ENCODE results near the gene HBG1. TPM values are rescaled to one million over a fixed set of nuclear protein-coding genes. Genes with fewer than 3 reads are reported as not detected.

Gene HBG1
- total and polyA plus RNA-seq, 2 donors from 2014 or later, result not detected

- Histone ChIP-seq H3K27ac (ENCODE audit: low read depth in 2 of 2, low read length in 2 of 2) (no peak overlapping the region), H3K9ac (ENCODE audit: low read length in 3 of 3) (no peak overlapping the region), H3K4me3 (ENCODE audit: low read length in 3 of 3) (no peak overlapping the region), H3K36me3 (ENCODE audit: control insufficient read depth in 2 of 3, insufficient read depth in 3 of 3, low read length in 3 of 3) (no peaks in the 10 kb centered on the region), H3K27me3 (ENCODE audit: control insufficient read depth, insufficient read depth, low read length) (no peaks in the 10 kb centered on the region), H3K4me1 (ENCODE audit: control insufficient read depth in 2 of 3, insufficient read depth in 2 of 3, low read depth in 1 of 3, low read length in 3 of 3) (peaks cover 0 to 4% (median 0%) of the 10 kb centered on the region in 3 donors), H3K9me3 (ENCODE audit: control insufficient read depth in 2 of 3, insufficient read depth in 1 of 3, low read length in 3 of 3) (no peaks in the 10 kb centered on the region)
- no peak for TF ChIP-seq CTCF (IDR thresholded peaks at IDR 0.05; ENCODE audit: borderline replicate concordance, extremely low read depth, insufficient read depth)
- intact Hi-C loops (cut with DNase I), result no loop called here
- no peak for DNase-seq
- FAIRE-seq, result no peak
Observed at GRCh38 chr11:5239046-5239445, 10.6 kb downstream of the HBG1 start.

GRCh38 chr11:5238486-5238885 lies 11.2 kb downstream of the HBG1 start:
- FAIRE-seq (no peak), DNase-seq (no peak)
- no peak overlapping the region for H3K27ac ChIP-seq (ENCODE audit: low read depth in 2 of 2, low read length in 2 of 2)
- H3K36me3 ChIP-seq (ENCODE audit: control insufficient read depth in 2 of 3, insufficient read depth in 3 of 3, low read length in 3 of 3), result no peaks in the 10 kb centered on the region
- H3K27me3 ChIP-seq (ENCODE audit: control insufficient read depth, insufficient read depth, low read length), result no peaks in the 10 kb centered on the region
- H3K4me1 ChIP-seq (ENCODE audit: control insufficient read depth in 2 of 3, insufficient read depth in 2 of 3, low read depth in 1 of 3, low read length in 3 of 3), result peaks cover 0 to 6% (median 0%) of the 10 kb centered on the region in 3 donors
- intact Hi-C loops (cut with DNase I), result no loop called here
- no peak overlapping the region for H3K9ac ChIP-seq (ENCODE audit: low read length in 3 of 3)
- H3K9me3 ChIP-seq (ENCODE audit: control insufficient read depth in 2 of 3, insufficient read depth in 1 of 3, low read length in 3 of 3), result no peaks in the 10 kb centered on the region
- no peak for TF ChIP-seq CTCF (IDR thresholded peaks at IDR 0.05; ENCODE audit: borderline replicate concordance, extremely low read depth, insufficient read depth)
- no peak overlapping the region for H3K4me3 ChIP-seq (ENCODE audit: low read length in 3 of 3)

GRCh38 chr11:5237420-5237819 lies 12.2 kb downstream of the HBG1 start:
- no peak for FAIRE-seq
- H3K27ac ChIP-seq (ENCODE audit: low read depth in 2 of 2, low read length in 2 of 2), result no peak overlapping the region
- H3K4me1 ChIP-seq (ENCODE audit: control insufficient read depth in 2 of 3, insufficient read depth in 2 of 3, low read depth in 1 of 3, low read length in 3 of 3), result peaks cover 0 to 6% (median 0%) of the 10 kb centered on the region in 3 donors
- H3K36me3 ChIP-seq (ENCODE audit: control insufficient read depth in 2 of 3, insufficient read depth in 3 of 3, low read length in 3 of 3), result no peaks in the 10 kb centered on the region
- H3K9me3 ChIP-seq (ENCODE audit: control insufficient read depth in 2 of 3, insufficient read depth in 1 of 3, low read length in 3 of 3), result no peaks in the 10 kb centered on the region
- intact Hi-C loops (cut with DNase I), result no loop called here
- no peaks in the 10 kb centered on the region for H3K27me3 ChIP-seq (ENCODE audit: control insufficient read depth, insufficient read depth, low read length)
- DNase-seq, result no peak
- no peak overlapping the region for H3K4me3 ChIP-seq (ENCODE audit: low read length in 3 of 3)
- TF ChIP-seq CTCF (IDR thresholded peaks at IDR 0.05; ENCODE audit: borderline replicate concordance, extremely low read depth, insufficient read depth), result no peak
- no peak overlapping the region for H3K9ac ChIP-seq (ENCODE audit: low read length in 3 of 3)
